K562 (cell line): ENCODE data around the gene ITSN2. TPM values are rescaled to one million over a fixed set of nuclear protein-coding genes. Genes with fewer than 3 reads are reported as not detected.
A peak's percentile ranks its signal among the peaks of the same experiment; 100 is the strongest.

ENCODE experiments used
- ATAC-seq: fragments of 200-7000 bp; cut with Tn5 transposase; 3 replicates; pipeline ENCODE4 v1.9.1; 2020; ENCODE audit warnings: moderate library complexity
- BruUV-seq: library from RNA; stranded (reverse); fragments of 400-500 nt; replicated peaks from 2 replicates; lab custom pipeline; 2021; lab: Mats Ljungman, UMichigan
- CTCF ChIA-PET: fragments of 300-600 bp; formaldehyde crosslinking; extraction: SDS; loops from one replicate; lab custom pipeline; 2021; ENCODE audit warnings: low intra/inter-chr PET ratio; lab: Yijun Ruan, JAX
- POLR2A ChIA-PET: fragments of 300-600, 350-650 bp; sonication (Branson Sonifier 250); formaldehyde crosslinking; extraction: SDS; loops from one replicate; lab custom pipeline; 2021; ENCODE audit warnings: antibody characterized with exemption, inconsistent platforms; lab: Yijun Ruan, JAX
- DNase-seq, 4 experiments: peaks; one replicate each; pipeline versions ENCODE4 v3.0.0 to v3.0.0-alpha.2; 2011 to 2018; ENCODE audit warnings: low spot score in 3 of 4, mixed read lengths in 3 of 4; ENCODE audit errors: extremely low read depth in 1 of 4
- FAIRE-seq: peaks from 2 replicates; lab custom pipeline; 2011; peaks lifted over from hg19 to GRCh38; lab: Jason Lieb, UNC
- H2AFZ ChIP-seq: 2 replicates; pipeline ENCODE4 v1.6.0; 2011; ENCODE audit warnings: low read depth, low read length, control low read depth, inconsistent platforms
- H3K27ac ChIP-seq: fragments of 200-600 bp; 3 replicates; pipeline ENCODE4 v1.8.0; 2011; ENCODE audit warnings: low read depth, mild to moderate bottlenecking, control low read depth, inconsistent platforms, low read length, moderate library complexity, mixed read lengths; ENCODE audit errors: extremely low read depth
- H3K27me3 ChIP-seq, 2 experiments: fragments of 300-600 bp in 1 of 2; 2 replicates in 1 of 2; 3 replicates in 1 of 2; pipeline versions ENCODE4 v1.6.0 to v1.8.0; 2011; ENCODE audit warnings: inconsistent platforms in 2 of 2, low read length in 2 of 2, mild to moderate bottlenecking in 1 of 2, mixed read lengths in 1 of 2, moderate library complexity in 1 of 2; ENCODE audit not compliant: control insufficient read depth in 2 of 2, insufficient read depth in 2 of 2
- H3K36me3 ChIP-seq: fragments of 300-600 bp; 3 replicates; pipeline ENCODE4 v1.8.0; 2011; ENCODE audit warnings: mild to moderate bottlenecking, low read length, inconsistent platforms; ENCODE audit not compliant: control insufficient read depth, insufficient read depth
- H3K4me1 ChIP-seq, 2 experiments: fragments of 200-600 bp in 1 of 2; replicated peaks in 1 of 2; 2 replicates in 1 of 2; 3 replicates in 1 of 2; pipeline versions ENCODE4 v1.5.1 to v1.8.0; 2011; ENCODE audit warnings: inconsistent platforms in 2 of 2, low read length in 2 of 2, mild to moderate bottlenecking in 1 of 2, mixed read lengths in 1 of 2, moderate library complexity in 1 of 2; ENCODE audit not compliant: control insufficient read depth in 2 of 2, insufficient read depth in 2 of 2
- H3K4me2 ChIP-seq: 2 replicates; pipeline ENCODE4 v1.6.1; 2011; ENCODE audit warnings: low read length, control low read depth, inconsistent platforms, mixed read lengths; ENCODE audit not compliant: insufficient read depth
- H3K4me3 ChIP-seq: fragments of 200-600 bp; sonication (generic), shearing (Covaris generic); 2 replicates; pipeline ENCODE4 v1.5.1; 2016; ENCODE audit warnings: control low read depth, inconsistent platforms
- H3K79me2 ChIP-seq: fragments of 200-600 bp; 3 replicates; pipeline ENCODE4 v1.8.0; 2011; ENCODE audit warnings: low read length, inconsistent platforms; ENCODE audit not compliant: control insufficient read depth, insufficient read depth
- H3K9ac ChIP-seq, 2 experiments: 2 replicates each; pipeline versions ENCODE4 v1.6.0 to v1.6.1; 2011; ENCODE audit warnings: low read depth in 2 of 2, low read length in 2 of 2, control low read depth in 1 of 2, inconsistent platforms in 1 of 2, mild to moderate bottlenecking in 1 of 2, mixed read lengths in 1 of 2; ENCODE audit not compliant: insufficient read depth in 1 of 2
- H3K9me1 ChIP-seq: one replicate; pipeline ENCODE4 v1.6.0; 2011; ENCODE audit warnings: inconsistent platforms, mild to moderate bottlenecking, low read length, moderate library complexity; ENCODE audit not compliant: control insufficient read depth, insufficient read depth
- H3K9me3 ChIP-seq: replicated peaks from 2 replicates; pipeline ENCODE4 v1.5.1; 2011; ENCODE audit warnings: low read depth, low read length, inconsistent platforms; ENCODE audit not compliant: control insufficient read depth, insufficient read depth
- H4K20me1 ChIP-seq: replicated peaks from 2 replicates; pipeline ENCODE4 v1.6.1; 2011; ENCODE audit warnings: low read length, inconsistent platforms, mixed read lengths; ENCODE audit not compliant: control insufficient read depth, insufficient read depth
- C11orf30 ChIP-seq: fragments of 450-650 bp; IDR thresholded peaks from 2 replicates; pipeline ENCODE4 v1.6.1; 2016; ENCODE audit warnings: low read depth, mild to moderate bottlenecking
- E2F6 ChIP-seq, 2 experiments: IDR thresholded peaks; 2 replicates each; pipeline ENCODE4 v1.6.1; 2011; ENCODE audit warnings: borderline replicate concordance in 1 of 2, control low read depth in 1 of 2, low read depth in 1 of 2, low read length in 1 of 2, mild to moderate bottlenecking in 1 of 2, mixed read lengths in 1 of 2, moderate library complexity in 1 of 2; ENCODE audit not compliant: insufficient read depth in 1 of 2, insufficient read length in 1 of 2, poor library complexity in 1 of 2, severe bottlenecking in 1 of 2; ENCODE audit errors: extremely low read depth in 1 of 2
- EHMT2 ChIP-seq: fragments of 450-650 bp; IDR thresholded peaks from 2 replicates; pipeline ENCODE4 v1.6.1; 2018; ENCODE audit warnings: antibody characterized with exemption
- KHSRP ChIP-seq: fragments of 450-650 bp; IDR thresholded peaks from 2 replicates; pipeline ENCODE4 v1.6.1; 2017
- KLF10 ChIP-seq: fragments of 250-450 bp; sonication (Bioruptor Pico); IDR thresholded peaks from 2 replicates; pipeline ENCODE4 v1.6.1; 2021; ENCODE audit warnings: matching md5 sums
- MAFG ChIP-seq: fragments of 450-650 bp; conservative IDR thresholded peaks from 2 replicates; pipeline ENCODE4 v1.6.1; 2016; ENCODE audit warnings: missing genetic modification characterization, missing compliant biosample characterization
- POLR2AphosphoS5 ChIP-seq: IDR thresholded peaks from 2 replicates; pipeline ENCODE4 v1.6.1; 2011; ENCODE audit warnings: mild to moderate bottlenecking, low read depth, low read length, moderate library complexity; ENCODE audit not compliant: control insufficient read depth, insufficient read depth
- STAT6 ChIP-seq: sonication (generic); formaldehyde crosslinking; IDR thresholded peaks from 2 replicates; pipeline ENCODE4 v1.8.1; 2023; ENCODE audit warnings: mild to moderate bottlenecking, missing genetic modification reagents
- YBX1 ChIP-seq: fragments of 450-650 bp; IDR thresholded peaks from 2 replicates; pipeline ENCODE4 v1.7.1; 2016; ENCODE audit warnings: mild to moderate bottlenecking
- ZBTB7A ChIP-seq: IDR thresholded peaks from 2 replicates; pipeline ENCODE4 v1.6.1; 2011; ENCODE audit warnings: low read depth, mild to moderate bottlenecking, low read length, moderate library complexity, borderline replicate concordance; ENCODE audit not compliant: control insufficient read depth
- ZEB2 ChIP-seq: fragments of 450-650 bp; IDR thresholded peaks from 2 replicates; pipeline ENCODE4 v1.6.1; 2016
- ZFP30 ChIP-seq: fragments of 250-450 bp; sonication (Bioruptor Pico); IDR thresholded peaks from 2 replicates; pipeline ENCODE4 v1.8.0; 2022; ENCODE audit warnings: moderate library complexity, mild to moderate bottlenecking, inconsistent platforms, borderline replicate concordance
- ZNF146 ChIP-seq: IDR thresholded peaks from one replicate; pipeline ENCODE4 v1.6.1; 2018; ENCODE audit warnings: missing compliant biosample characterization; ENCODE audit not compliant: unreplicated experiment
- ZNF316 ChIP-seq: fragments of 450-650 bp; IDR thresholded peaks from 2 replicates; pipeline ENCODE4 v1.6.1; 2016
- ZNF57 ChIP-seq: fragments of 450-650 bp; formaldehyde crosslinking; IDR thresholded peaks from 2 replicates; pipeline ENCODE4 v1.4.0; 2020; ENCODE audit warnings: mild to moderate bottlenecking, moderate library complexity
- WGBS: fragments of 100-300 bp; shearing (Covaris generic); methylation state at CpG from one replicate; pipeline ENCODE4 v1.1.6; 2016; ENCODE audit warnings: low coverage, mixed read lengths; ENCODE audit not compliant: insufficient coverage; ENCODE audit errors: missing lambda C conversion rate; 5-methylcytosine and 5-hydroxymethylcytosine counted together
- in situ Hi-C: fragments of 300-500 bp; cut with MboI; formaldehyde crosslinking; loops from 4 replicates; pipeline ENCODE4 v1.15.0; 2018; ENCODE audit warnings: inconsistent platforms, mixed read lengths
- intact Hi-C: fragments of 100-400 bp; cut with micrococcal nuclease; formaldehyde crosslinking; loops from 2 replicates; pipeline ENCODE4 v1.14.2; 2022
- polyA plus RNA-seq, 8 experiments: library from polyadenylated mRNA; depleted of rRNA in 4 of 8; stranded (reverse) in 5 of 8; unstranded in 3 of 8; fragments of >200 nt; fragmentation: Nextera tagmentation in 2 of 8; fragmentation: Illumina TruSeq in 1 of 8; extraction: Ambion mirVana in 2 of 8; extraction: Trizol in 1 of 8; gene quantifications; 2 replicates each; pipeline versions ENCODE4 v1.2.1 to v1.2.3, GENCODE V29; 2011 to 2014; ENCODE audit warnings: inconsistent platforms in 1 of 8, missing spikeins in 1 of 8
- total RNA-seq, 7 experiments: library from RNA; depleted of rRNA in 6 of 7; stranded (reverse); fragments of >200 nt in 6 of 7; fragmentation: Illumina TruSeq in 2 of 7; extraction: Trizol in 2 of 7; gene quantifications; 2 replicates each; pipeline versions ENCODE4 v1.2.1 to v1.2.3, GENCODE V29; 2011 to 2021; ENCODE audit warnings: low replicate concordance in 1 of 7

Gene ITSN2
- total and polyA plus RNA-seq, 9 of the 15 experiments (the other 6 are each of a cell fraction or from before 2014, with no cell fraction given) = 6.6 to 19.9 (median 15.2) TPM

- H3K9ac ChIP-seq = no peak overlapping the region
- no peak overlapping the region for H2AFZ ChIP-seq
- H3K9me3 ChIP-seq = no peaks in the 10 kb centered on the region
- H3K4me1 ChIP-seq = no peaks in the 10 kb centered on the region; a peak in 1 of 5 replicates
- H3K4me2 ChIP-seq = no peak overlapping the region
- H3K36me3 ChIP-seq = peaks cover 6% of the 10 kb centered on the region; the same call in 1 of the 3 replicates
- TF ChIP-seq EHMT2 (no peak), ZBTB7A (no peak), ZNF316 (peak; percentile 81), POLR2AphosphoS5 (no peak), YBX1 (no peak), MAFG (peak; percentile 37; the same call in 1 of the 2 replicates), KHSRP (no peak), C11orf30 (peak; percentile 52; the same call in 1 of the 2 replicates), E2F6 (IDR thresholded peaks at IDR 0.05; ENCODE audit: borderline replicate concordance in 1 of 2, extremely low read depth in 1 of 2, insufficient read depth in 1 of 2, insufficient read length in 1 of 2, low read depth in 1 of 2, low read length in 1 of 2, poor library complexity in 1 of 2, severe bottlenecking in 1 of 2) (no peak), KLF10 (no peak), ZFP30 (no peak), ZNF146 (CRISPR knock-in tag) (no peak), STAT6 (CRISPR knock-in tag) (no peak), ZNF57 (CRISPR knock-in tag) (no peak), ZEB2 (no peak)
- no peaks in the 10 kb centered on the region for H3K9me1 ChIP-seq
- intact Hi-C loops (no loop called here), in situ Hi-C loops (no loop called here)
- H3K27me3 ChIP-seq = no peaks in the 10 kb centered on the region
- FAIRE-seq (no peak), DNase-seq (no peak), ATAC-seq (no peak)
- no peaks in the 10 kb centered on the region for H4K20me1 ChIP-seq
- no peak overlapping the region for H3K4me3 ChIP-seq
- ChIA-PET CTCF (no interaction called here), POLR2A (interaction anchor here (0.6 kb wide), 1 partner anchor 60 kb away, joined by 4 read pairs; no protein-coding TSS in a partner anchor)
- no peaks in the 10 kb centered on the region for H3K79me2 ChIP-seq
- WGBS = 66% methylated on average over 2 of the region's 2 CpGs
- no peak overlapping the region for H3K27ac ChIP-seq
- BruUV-seq = no TSS peak
These were observed 95.1 kb downstream of the ITSN2 start for GRCh38 chr2:24265212-24265611.
